HG03103 (cell line): ENCODE results near the gene ACE.

Experiments used
- ATAC-seq: cut with Tn5 transposase; IDR thresholded peaks from one replicate; pipeline ENCODE4 v1.9.1; 2021; ENCODE audit warnings: low read depth; ENCODE audit not compliant: unreplicated experiment

Gene ACE

DNA sequence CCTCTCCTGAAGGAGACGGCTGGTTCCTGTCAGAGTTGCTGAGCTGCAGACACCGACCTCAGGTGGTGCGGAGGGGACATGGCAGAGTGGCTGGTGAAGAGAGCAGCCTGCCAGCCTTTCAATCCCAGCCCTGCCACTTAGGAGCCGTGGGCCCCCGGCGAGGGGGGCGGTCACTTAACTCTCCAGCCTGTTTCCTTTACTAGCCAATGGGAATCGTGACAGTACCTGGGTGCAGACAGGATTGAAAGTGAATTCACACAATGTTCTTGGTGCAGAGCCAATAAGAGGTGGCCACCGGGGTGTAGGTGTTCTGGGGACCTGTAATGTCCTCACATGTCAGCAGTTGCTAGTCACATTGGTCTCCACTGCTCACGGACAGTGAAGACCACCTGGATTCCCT lies 13.5 kb downstream of the ACE start:
- no peak for ATAC-seq

DNA sequence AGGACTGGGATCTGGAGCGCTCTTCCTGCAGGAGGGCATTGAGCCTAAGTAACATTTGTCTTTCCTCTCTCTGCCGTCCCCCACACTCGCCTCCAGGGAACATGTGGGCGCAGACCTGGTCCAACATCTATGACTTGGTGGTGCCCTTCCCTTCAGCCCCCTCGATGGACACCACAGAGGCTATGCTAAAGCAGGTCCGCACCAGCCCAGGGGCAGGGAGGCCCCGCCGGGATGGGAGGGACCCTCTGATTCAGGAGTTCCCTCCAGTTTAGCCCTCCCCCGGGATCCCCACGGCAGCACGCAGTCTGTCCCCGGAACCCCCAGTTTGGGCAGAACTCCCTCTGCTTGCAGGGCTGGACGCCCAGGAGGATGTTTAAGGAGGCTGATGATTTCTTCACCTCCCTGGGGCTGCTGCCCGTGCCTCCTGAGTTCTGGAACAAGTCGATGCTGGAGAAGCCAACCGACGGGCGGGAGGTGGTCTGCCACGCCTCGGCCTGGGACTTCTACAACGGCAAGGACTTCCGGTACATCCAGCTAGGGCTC lies 14.1 kb downstream of the ACE start:
- ATAC-seq = no peak

- ATAC-seq = no peak
Observed at GRCh38 chr17:63491413-63491812, 14.6 kb downstream of the ACE start.

DNA sequence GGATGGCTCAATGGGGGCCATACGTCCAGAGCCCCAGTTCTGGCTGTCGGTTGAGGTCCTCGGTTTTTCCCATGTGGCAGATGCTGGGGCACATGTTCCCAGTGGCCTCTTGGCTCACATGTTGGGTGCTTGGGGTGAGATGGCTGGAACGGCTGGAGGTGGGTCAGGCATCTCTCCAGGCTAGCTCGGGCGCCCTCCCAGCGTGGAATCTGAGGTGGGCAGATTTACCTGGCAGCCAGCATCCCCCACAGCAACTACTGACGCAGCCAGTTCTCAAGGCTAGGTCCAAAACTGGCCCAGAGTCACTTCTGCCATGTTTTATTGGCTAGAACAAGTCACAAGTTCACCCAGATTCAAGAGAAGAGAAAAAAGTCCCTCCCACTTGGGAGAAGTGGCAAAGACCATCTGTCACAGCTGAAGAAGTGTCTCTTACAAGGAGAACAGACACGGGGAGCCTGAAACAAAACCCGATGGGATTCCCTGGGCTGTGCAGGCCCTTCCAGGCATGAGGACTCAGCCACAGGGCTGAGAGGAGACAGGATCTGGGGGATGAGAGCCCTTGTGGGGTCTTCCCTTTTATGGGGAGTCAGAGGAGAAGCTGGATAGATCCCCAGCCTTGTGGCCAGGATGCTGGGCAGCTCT lies 15.2 kb downstream of the ACE start:
- no peak for ATAC-seq

DNA sequence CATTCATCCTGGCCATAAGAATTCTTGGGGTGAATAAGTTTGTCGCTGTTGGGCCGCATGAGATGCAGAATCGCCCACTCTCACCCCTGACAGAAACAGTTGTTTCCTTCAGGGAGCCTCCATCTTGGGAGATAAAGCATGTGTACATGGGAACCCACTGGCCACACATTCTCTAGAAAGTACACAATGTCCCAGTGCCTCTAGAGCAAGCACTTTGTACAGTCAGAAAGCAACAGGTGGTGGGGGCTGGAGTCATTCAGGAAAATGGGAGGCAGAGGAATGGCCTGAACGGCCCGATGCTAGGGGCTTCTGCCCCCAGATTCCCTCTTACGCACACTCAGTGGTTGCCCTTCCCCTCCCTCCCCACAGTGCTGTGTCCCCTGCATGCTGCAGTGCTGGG lies 16.1 kb downstream of the ACE start:
- ATAC-seq = no peak

- no peak for ATAC-seq
Observed at GRCh38 chr17:63493411-63493810, 16.6 kb downstream of the ACE start.

GRCh38 chr17:63494300-63494928 lies 17.6 kb downstream of the ACE start:
- ATAC-seq = no peak

DNA sequence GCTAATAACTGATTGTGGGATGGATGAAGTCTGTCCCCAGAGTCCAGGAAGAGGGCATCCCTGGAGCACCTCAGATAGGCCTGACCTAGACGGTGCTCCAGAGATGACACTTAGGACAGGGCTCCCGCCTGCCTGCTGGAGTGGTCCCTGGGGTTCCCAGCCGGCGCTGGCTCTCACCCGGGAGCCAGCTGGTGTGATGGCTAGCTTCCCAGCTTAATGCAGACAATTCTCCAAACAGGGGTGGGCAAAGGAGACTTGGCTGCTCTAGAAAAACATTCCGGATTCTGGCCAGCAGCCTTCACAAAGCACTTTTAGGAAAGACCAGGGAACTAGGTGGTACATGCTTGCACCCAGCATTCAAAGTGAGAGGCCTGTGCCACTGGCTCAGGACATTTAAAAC lies 18.6 kb downstream of the ACE start:
- no peak for ATAC-seq

DNA sequence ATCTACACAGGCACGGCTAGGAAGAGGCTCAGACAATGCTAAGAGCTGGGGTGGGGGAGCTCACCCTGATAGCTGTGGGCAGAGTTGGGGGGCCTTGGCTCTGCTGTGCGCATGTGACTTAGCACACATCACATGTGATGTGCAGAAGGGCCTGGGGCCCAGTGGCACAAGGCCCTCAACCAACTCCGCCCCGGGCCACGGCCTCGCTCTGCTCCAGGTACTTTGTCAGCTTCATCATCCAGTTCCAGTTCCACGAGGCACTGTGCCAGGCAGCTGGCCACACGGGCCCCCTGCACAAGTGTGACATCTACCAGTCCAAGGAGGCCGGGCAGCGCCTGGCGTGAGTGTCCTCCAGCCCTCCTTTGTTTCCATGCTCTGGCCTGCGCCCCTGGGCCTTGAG lies 19.3 kb downstream of the ACE start:
- no peak for ATAC-seq

DNA sequence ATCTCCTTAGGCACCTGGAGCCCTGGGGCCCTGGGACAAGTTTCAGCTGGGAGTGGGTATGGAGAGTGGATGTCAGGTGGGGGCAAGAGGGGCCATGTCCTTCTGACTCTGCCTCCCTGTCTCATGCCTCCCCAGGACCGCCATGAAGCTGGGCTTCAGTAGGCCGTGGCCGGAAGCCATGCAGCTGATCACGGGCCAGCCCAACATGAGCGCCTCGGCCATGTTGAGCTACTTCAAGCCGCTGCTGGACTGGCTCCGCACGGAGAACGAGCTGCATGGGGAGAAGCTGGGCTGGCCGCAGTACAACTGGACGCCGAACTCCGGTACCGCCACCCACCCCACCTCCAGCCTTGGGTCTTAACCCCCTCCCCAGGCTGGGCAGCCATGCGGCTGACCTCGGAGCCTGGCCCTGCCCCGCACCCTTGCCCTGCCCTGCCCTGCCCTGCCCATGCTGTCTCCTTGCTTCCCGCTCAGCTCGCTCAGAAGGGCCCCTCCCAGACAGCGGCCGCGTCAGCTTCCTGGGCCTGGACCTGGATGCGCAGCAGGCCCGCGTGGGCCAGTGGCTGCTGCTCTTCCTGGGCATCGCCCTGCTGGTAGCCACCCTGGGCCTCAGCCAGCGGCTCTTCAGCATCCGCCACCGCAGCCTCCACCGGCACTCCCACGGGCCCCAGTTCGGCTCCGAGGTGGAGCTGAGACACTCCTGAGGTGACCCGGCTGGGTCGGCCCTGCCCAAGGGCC lies 20.0 kb downstream of the ACE start:
- ATAC-seq = no peak

DNA sequence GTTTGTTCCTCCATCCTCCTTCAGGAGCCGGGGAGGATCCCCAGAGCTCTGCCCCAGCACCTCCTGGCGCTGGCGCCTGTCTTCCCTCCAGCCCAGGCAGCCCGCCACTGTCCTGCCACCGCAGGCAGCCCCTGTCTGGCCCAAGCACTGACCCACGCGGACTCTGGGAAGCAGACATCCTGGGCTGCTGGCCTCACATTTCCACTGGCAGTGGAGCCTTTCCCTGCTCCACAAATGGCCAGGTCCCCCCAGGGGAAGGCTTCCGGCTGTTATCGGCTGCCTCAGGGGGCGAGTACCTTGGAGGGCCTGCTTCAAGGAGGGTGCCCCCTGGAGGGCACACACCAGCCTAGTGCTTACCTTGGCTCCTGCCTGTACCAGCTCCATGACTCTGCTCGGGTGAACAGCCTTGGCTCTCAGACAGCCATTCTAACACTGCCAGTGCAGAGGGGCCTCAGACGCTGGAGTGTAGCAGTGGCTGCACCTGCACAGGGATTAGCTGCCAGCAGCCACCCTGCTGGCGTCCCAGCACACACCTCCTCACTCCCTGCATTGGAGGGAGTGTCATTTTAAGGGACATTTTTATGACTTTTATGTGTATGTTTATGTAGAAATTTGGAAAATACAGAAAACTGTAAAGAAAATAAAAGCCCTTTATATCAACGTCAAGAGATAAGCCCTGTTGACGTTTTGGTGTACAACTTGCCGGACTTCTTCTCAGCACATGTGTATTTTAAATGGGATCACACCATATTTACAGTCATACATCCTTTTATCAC lies 21.0 kb downstream of the ACE start:
- no peak for ATAC-seq

DNA sequence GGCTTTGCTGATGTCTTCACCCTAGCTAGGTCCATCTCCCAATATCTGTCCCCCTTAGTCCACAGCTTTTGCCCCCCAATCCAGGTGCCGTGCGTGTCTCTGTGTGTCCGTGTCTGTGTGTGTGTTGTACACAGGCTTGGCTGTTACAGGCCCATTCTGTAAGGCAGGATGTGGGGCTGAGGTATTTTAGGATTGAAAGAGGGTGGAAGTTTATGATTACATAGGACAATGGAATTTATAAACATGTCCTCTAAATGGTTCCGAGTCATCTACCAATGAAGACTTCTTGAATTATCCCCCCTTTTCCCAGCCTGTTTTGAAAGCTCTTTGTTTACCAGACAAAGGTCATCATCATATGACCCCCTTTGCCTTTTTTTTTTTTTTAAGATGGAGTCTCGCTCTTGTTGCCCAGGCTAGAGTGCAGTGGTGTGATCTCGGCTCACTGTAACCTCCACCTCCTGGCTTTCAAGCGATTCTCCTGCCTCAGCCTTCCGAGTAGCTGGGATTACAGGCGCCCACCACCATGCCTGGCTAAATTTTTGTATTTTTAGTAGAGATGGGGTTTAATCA lies 21.9 kb downstream of the ACE start:
- no peak for ATAC-seq

DNA sequence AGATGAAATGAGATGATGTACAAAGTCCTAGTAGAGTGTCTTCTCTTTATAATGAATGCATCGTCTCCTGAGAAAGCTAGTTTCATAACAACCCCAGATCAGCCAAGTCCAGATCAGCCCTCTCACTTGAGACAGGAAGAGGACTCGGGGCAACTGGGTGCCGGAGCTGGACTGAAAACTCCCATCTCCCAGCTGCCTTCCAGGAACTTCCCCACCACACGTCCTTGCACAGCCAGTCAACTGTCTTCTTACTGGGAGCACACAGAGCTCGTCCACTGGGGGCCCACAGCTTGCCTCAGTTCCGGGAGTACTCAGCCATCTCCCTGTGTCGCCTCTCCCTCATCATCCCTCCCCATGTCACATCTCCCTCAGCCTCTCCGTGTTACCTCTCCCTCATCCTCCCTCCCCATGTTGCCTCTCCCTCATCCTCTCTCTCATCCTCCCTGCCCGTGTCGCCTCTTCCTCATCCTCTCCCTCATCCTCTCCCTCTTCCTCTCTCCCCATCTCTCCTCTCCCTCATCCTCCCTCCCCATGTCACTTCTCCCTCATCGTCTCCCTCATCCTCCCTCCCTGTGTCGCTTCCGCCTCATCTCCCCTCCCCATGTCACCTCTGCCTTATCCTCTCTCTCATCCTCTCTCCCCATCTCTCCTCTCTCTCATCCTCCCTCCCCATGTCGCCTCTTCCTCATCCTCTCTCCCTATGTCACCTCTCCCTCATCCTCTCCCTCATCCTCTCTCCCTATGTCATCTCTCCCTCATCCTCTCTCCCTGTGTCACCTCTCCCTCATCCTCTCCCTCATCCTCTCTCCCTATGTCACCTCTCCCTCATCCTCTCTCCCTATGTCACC lies 23.9 kb downstream of the ACE start:
- ATAC-seq = no peak

DNA sequence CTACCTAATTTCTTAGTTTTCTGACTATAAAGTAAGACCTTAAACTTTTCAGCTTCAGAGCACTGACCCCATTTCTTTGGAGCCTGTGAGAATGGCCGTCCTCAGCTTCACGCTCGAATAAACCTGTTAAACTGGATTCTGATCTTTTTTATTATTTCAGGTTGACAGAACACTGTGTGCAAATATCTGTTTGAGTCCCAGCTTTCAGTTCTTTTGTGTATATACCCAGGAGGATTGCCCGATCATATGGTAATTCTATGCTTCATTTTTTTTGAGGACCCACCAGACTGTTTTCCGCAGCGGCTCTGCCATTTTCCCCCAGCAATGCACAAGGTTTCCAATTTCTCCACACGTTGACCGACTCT lies 26.5 kb downstream of the ACE start:
- ATAC-seq = no peak

DNA sequence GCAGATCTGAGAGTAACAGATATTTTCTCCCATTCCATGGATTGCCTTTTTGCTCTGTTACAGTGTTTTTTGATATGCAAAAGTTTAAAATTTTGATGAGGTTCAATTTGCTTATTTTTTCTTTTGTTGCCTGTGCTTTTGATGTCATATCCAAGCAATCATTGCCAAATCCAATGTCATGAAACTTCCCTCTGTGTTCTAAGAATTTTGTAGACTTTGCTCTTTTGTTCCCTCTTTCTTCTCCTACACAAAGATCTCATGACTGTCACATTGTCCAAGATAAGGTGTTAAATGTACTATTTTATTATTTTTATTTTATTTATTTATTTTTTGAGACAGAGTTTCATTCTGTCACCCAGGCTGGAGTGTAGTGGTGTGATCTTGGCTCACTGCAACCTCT lies 27.4 kb downstream of the ACE start:
- ATAC-seq = no peak

- ATAC-seq = no peak
Observed at GRCh38 chr17:63505341-63505740, 28.5 kb downstream of the ACE start.

DNA sequence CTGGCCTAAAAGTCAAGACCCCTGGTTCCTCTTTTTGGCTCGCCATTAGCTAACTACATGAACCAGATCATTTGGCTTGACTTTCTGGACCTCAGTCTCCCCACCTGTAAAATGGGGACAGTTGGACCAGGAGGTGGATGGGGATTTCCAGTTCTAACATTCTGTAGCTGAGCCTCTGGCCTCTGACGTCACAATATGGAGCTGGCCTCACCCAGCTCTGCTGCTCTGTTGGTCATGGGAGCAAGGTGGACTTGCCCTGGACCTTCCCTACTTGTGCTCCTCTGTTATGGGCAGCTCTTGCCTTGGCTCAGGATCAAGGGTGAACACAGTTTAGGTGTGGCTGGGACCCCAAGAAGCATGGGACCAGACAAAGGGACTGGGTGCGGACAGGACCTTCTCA lies 29.8 kb downstream of the ACE start:
- no peak for ATAC-seq

DNA sequence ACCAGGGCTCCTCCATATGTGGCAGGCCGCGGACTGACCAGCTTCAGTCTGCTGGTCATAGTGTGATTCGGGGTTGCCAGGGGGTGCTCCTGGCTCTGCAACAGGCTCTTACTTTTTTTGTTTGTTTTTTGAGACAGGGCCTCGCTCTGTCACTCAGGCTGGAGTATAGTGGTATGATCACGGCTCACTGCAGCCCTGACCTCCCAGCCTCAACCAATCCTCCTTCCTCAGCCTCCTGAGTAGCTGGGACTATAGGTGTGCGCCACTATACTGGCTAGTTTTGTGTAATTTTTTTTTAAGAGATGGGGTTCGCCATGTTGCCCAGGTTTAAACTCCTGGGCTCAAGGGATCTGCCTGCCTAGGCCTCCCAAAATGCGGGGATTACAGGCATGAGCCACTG lies 34.5 kb downstream of the ACE start:
- no peak for ATAC-seq

DNA sequence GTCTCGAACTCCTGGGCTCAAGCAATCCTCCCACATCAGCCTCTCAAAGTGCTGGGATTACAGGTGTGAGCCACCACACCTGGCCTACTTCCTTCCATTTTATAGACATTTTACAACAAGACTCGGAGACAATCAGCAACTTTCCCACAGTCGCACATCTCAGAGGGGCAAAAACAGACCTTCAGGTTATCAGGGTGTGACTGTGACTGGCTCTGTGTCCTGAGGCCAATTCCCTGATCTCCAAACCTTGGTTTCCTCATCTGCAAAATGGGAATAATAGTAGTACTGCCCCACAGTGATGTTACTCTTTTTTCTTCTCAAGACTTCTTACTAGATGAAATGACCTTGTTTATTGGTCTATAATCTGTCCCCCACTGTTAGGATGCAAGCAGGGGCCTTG lies 35.5 kb downstream of the ACE start:
- ATAC-seq = no peak
